IMR-90 (cell line): ENCODE data around the gene INF2. TPM values are rescaled to one million over a fixed set of nuclear protein-coding genes. Genes with fewer than 3 reads are reported as not detected.

Experiments
- ATAC-seq: fragments of 200-7000 bp; cut with Tn5 transposase; 2 replicates; pipeline ENCODE4 v1.9.1; 2020; ENCODE audit warnings: low read depth, mild to moderate bottlenecking, moderate library complexity
- BruUV-seq: library from RNA; stranded (reverse); fragments of 400-500 nt; replicated peaks from 2 replicates; lab custom pipeline; 2021; lab: Mats Ljungman, UMichigan
- CTCF ChIA-PET: fragments of 300-600 bp; formaldehyde crosslinking; extraction: SDS; loops from one replicate; lab custom pipeline; 2021; ENCODE audit warnings: antibody characterized with exemption; lab: Yijun Ruan, JAX
- POLR2A ChIA-PET: fragments of 300-600 bp; sonication (Branson Sonifier 250); formaldehyde crosslinking; loops from one replicate; lab custom pipeline; 2022; ENCODE audit warnings: antibody characterized with exemption; ENCODE audit not compliant: unreplicated experiment; lab: Charles Lee
- DNase-seq: peaks from one replicate; pipeline ENCODE4 v3.0.0; 2013
- H2AFZ ChIP-seq: replicated peaks from 2 replicates; pipeline ENCODE3; 2013; ENCODE audit warnings: low read length, mild to moderate bottlenecking; ENCODE audit not compliant: poor library complexity
- H2AK5ac ChIP-seq: 2 replicates; pipeline ENCODE4 v1.6.1; 2013; ENCODE audit warnings: low read depth, low read length, inconsistent platforms
- H2AK9ac ChIP-seq: replicated peaks from 2 replicates; pipeline ENCODE3; 2013; ENCODE audit warnings: mild to moderate bottlenecking, low read depth, low read length, moderate library complexity; ENCODE audit not compliant: poor library complexity
- H2BK120ac ChIP-seq: 2 replicates; pipeline ENCODE4 v1.6.1; 2013; ENCODE audit warnings: low read depth, low read length, inconsistent platforms
- H2BK15ac ChIP-seq: 3 replicates; pipeline ENCODE4 v1.6.1; 2013; ENCODE audit warnings: low read depth, low read length, inconsistent platforms
- H2BK20ac ChIP-seq: 2 replicates; pipeline ENCODE4 v1.6.1; 2013; ENCODE audit warnings: low read depth, mild to moderate bottlenecking, inconsistent platforms, low read length, moderate library complexity
- H2BK5ac ChIP-seq: 2 replicates; pipeline ENCODE4 v1.6.1; 2013; ENCODE audit warnings: mild to moderate bottlenecking, low read depth, low read length, inconsistent platforms; ENCODE audit not compliant: poor library complexity, severe bottlenecking
- H3K14ac ChIP-seq: replicated peaks from 2 replicates; pipeline ENCODE4 v1.6.1; 2013; ENCODE audit warnings: low read depth, low read length, inconsistent platforms
- H3K18ac ChIP-seq: 2 replicates; pipeline ENCODE4 v1.6.1; 2013; ENCODE audit warnings: low read depth, low read length, control low read depth
- H3K23ac ChIP-seq: 2 replicates; pipeline ENCODE4 v1.6.1; 2013; ENCODE audit warnings: low read depth, low read length, inconsistent platforms
- H3K27ac ChIP-seq: 2 replicates; pipeline ENCODE4 v1.5.1; 2013; ENCODE audit warnings: mild to moderate bottlenecking, control low read depth, low read length; ENCODE audit not compliant: insufficient read depth
- H3K27me3 ChIP-seq: 2 replicates; pipeline ENCODE4 v1.6.1; 2013; ENCODE audit warnings: low read length; ENCODE audit not compliant: control insufficient read depth, insufficient read depth
- H3K36me3 ChIP-seq: 2 replicates; pipeline ENCODE4 v1.6.1; 2013; ENCODE audit warnings: low read length, mixed read lengths; ENCODE audit not compliant: control insufficient read depth, insufficient read depth
- H3K4ac ChIP-seq: 2 replicates; pipeline ENCODE4 v1.6.1; 2013; ENCODE audit warnings: low read depth, low read length, inconsistent platforms
- H3K4me1 ChIP-seq: 2 replicates; pipeline ENCODE4 v1.6.1; 2013; ENCODE audit warnings: low read length, mixed read lengths; ENCODE audit not compliant: control insufficient read depth, insufficient read depth
- H3K4me2 ChIP-seq: 2 replicates; pipeline ENCODE4 v1.6.1; 2013; ENCODE audit warnings: low read depth, mild to moderate bottlenecking, control low read depth, low read length, moderate library complexity
- H3K4me3 ChIP-seq: 2 replicates; pipeline ENCODE4 v1.5.1; 2013; ENCODE audit warnings: low read depth, mild to moderate bottlenecking, control low read depth, low read length, moderate library complexity; ENCODE audit not compliant: insufficient read depth
- H3K56ac ChIP-seq: 2 replicates; pipeline ENCODE4 v1.6.1; 2013; ENCODE audit warnings: low read length, inconsistent platforms; ENCODE audit not compliant: insufficient read depth; ENCODE audit errors: extremely low read depth
- H3K79me1 ChIP-seq, 2 experiments: 2 replicates each; pipeline ENCODE4 v1.6.1; 2013; ENCODE audit warnings: low read length in 2 of 2, inconsistent platforms in 1 of 2, low read depth in 1 of 2
- H3K9ac ChIP-seq: 2 replicates; pipeline ENCODE4 v1.6.1; 2013; ENCODE audit warnings: low read depth, low read length, control low read depth
- H3K9me1 ChIP-seq: 2 replicates; pipeline ENCODE4 v1.6.1; 2013; ENCODE audit warnings: low read length, inconsistent platforms; ENCODE audit not compliant: insufficient read depth
- H3K9me3 ChIP-seq: 2 replicates; pipeline ENCODE4 v1.6.1; 2013; ENCODE audit warnings: low read length; ENCODE audit not compliant: control insufficient read depth, insufficient read depth
- H4K20me1 ChIP-seq: 2 replicates; pipeline ENCODE4 v1.6.1; 2013; ENCODE audit warnings: low read length, inconsistent platforms; ENCODE audit not compliant: insufficient read depth
- H4K5ac ChIP-seq: 2 replicates; pipeline ENCODE4 v1.6.1; 2013; ENCODE audit warnings: mild to moderate bottlenecking, low read depth, low read length, control low read depth
- H4K8ac ChIP-seq, 2 experiments: 2 replicates each; pipeline ENCODE4 v1.6.1; 2013; ENCODE audit warnings: low read depth in 2 of 2, low read length in 2 of 2, control low read depth in 1 of 2, inconsistent platforms in 1 of 2
- H4K91ac ChIP-seq: 2 replicates; pipeline ENCODE4 v1.6.1; 2013; ENCODE audit warnings: low read depth, low read length, inconsistent platforms; ENCODE audit not compliant: insufficient read depth
- MAZ ChIP-seq: IDR thresholded peaks from 2 replicates; pipeline ENCODE4 v1.6.1; 2012; ENCODE audit warnings: low read depth, mild to moderate bottlenecking, low read length, improper control_type of control experiment, moderate library complexity, borderline replicate concordance
- MXI1 ChIP-seq: IDR thresholded peaks from 2 replicates; pipeline ENCODE4 v1.6.1; 2012; ENCODE audit warnings: low read depth, mild to moderate bottlenecking, low read length, moderate library complexity, borderline replicate concordance
- NFE2L2 ChIP-seq: fragments of 150-350 bp; IDR thresholded peaks from 2 replicates; pipeline ENCODE4 v1.6.1; 2016; ENCODE audit warnings: low read depth, mild to moderate bottlenecking, low read length
- RCOR1 ChIP-seq: IDR thresholded peaks from 2 replicates; pipeline ENCODE4 v1.6.1; 2012; ENCODE audit warnings: mild to moderate bottlenecking, low read length, improper control_type of control experiment; ENCODE audit not compliant: insufficient replicate concordance
- SMC3 ChIP-seq: fragments of 150-350 bp; IDR thresholded peaks from 2 replicates; pipeline ENCODE4 v1.6.1; 2016; ENCODE audit warnings: low read depth, mild to moderate bottlenecking, antibody characterized with exemption, low read length, moderate library complexity
- WGBS, 2 experiments: methylation state at CpG; one replicate each; pipeline versions ENCODE4 v1.1.5 to v1.1.7; 2013; ENCODE audit warnings: missing lambda C conversion rate in 2 of 2; ENCODE audit not compliant: insufficient read length in 1 of 2; ENCODE audit errors: extremely low coverage in 2 of 2; 5-methylcytosine and 5-hydroxymethylcytosine counted together
- dilution Hi-C: fragments of 300-500 bp; cut with HindIII; formaldehyde crosslinking; loops from one replicate; pipeline ENCODE4 v1.14.3; 2018; ENCODE audit warnings: low sequenced_read_pairs; ENCODE audit not compliant: unreplicated experiment
- in situ Hi-C: fragments of 300-500 bp; cut with MboI; formaldehyde crosslinking; loops from 3 replicates; pipeline ENCODE4 v1.14.3; 2019; ENCODE audit warnings: low sequenced_read_pairs, inconsistent platforms, mixed read lengths
- intact Hi-C: fragments of 100-400 bp; cut with micrococcal nuclease; formaldehyde crosslinking; loops from 2 replicates; pipeline ENCODE4 v1.10.0; 2022
- polyA plus RNA-seq, 3 experiments: library from polyadenylated mRNA; depleted of rRNA; stranded (reverse); fragments of >200 nt; gene quantifications; 2 replicates each; pipeline ENCODE4 v1.2.3, GENCODE V29; 2012; ENCODE audit warnings: low replicate concordance in 1 of 3
- total RNA-seq: library from RNA; depleted of rRNA; stranded (reverse); fragments of >200 nt; gene quantifications from 2 replicates; pipeline ENCODE4 v1.2.3, GENCODE V29; 2012

INF2 gene
- total and polyA plus RNA-seq, 2 of the 4 experiments (the other 2 are of a cell fraction), result 16.8 to 62.1 TPM

DNA sequence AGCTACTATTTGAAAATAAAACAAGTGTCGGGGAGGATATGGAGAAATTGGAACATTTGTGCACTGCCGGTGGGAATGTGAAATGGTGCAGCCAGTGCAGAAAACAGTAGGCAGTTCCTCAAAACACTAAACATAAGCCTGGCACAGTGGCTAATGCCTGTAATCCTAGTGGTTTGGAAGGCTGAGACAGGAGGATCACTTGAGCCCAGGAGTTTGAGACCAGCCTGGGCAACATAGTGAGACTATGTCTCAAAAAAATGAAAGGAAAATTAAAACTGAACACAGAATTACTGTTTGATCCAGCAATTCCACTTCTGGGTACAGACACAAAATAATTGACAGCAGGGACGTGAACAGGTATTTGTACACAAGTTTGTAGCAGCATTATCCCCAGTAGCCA is 76.1 kb downstream of the INF2 start:
- H3K27me3 ChIP-seq, result no peaks in the 10 kb centered on the region
- CTCF ChIA-PET, result interaction anchor here (1.1 kb wide), 1 partner anchor 61 kb away, joined by 4 read pairs; no protein-coding TSS in a partner anchor
- no peaks in the 10 kb centered on the region for H3K9me1 ChIP-seq
- H2BK15ac ChIP-seq, result no peak overlapping the region
- no peak overlapping the region for H3K27ac ChIP-seq
- intact Hi-C loops, result no loop called here
- H3K14ac ChIP-seq, result no peak overlapping the region
- H2AFZ ChIP-seq, result no peak overlapping the region
- peaks cover 5% of the 10 kb centered on the region for H3K4me1 ChIP-seq
- no peak overlapping the region for H3K4me2 ChIP-seq
- no peak overlapping the region for H2BK120ac ChIP-seq
- H4K5ac ChIP-seq, result no peak overlapping the region
- DNase-seq (no peak), ATAC-seq (no peak)
- no peak overlapping the region for H3K9ac ChIP-seq
- H3K56ac ChIP-seq, result no peak overlapping the region
- peaks cover 4% of the 10 kb centered on the region for H3K36me3 ChIP-seq
- no CpG with 5 or more reads among the region's 3 CpGs for WGBS, 2 experiments
- no peak overlapping the region for H3K23ac ChIP-seq
- no peak overlapping the region for H3K4me3 ChIP-seq
- H3K18ac ChIP-seq, result no peak overlapping the region
- in situ Hi-C loops, result loop anchor here (5.0 kb wide), 1 partner anchor 57 kb away; no protein-coding TSS in a partner anchor
- POLR2A ChIA-PET, result no interaction called here
- H3K4ac ChIP-seq, result no peak overlapping the region
- H4K8ac ChIP-seq, result no peak overlapping the region
- H2AK9ac ChIP-seq, result no peak overlapping the region
- no peak overlapping the region for H2BK20ac ChIP-seq
- TF ChIP-seq NFE2L2 (no peak), SMC3 (no peak), MXI1 (no peak), RCOR1 (no peak), MAZ (no peak)
- no peak overlapping the region for H4K91ac ChIP-seq
- peaks cover 11% of the 10 kb centered on the region for H4K20me1 ChIP-seq
- dilution Hi-C loops, result no loop called here
- peaks cover 0 to 3% of the 10 kb centered on the region in 2 experiments; a peak in 1 of 4 replicates for H3K79me1 ChIP-seq
- BruUV-seq, result no TSS peak
- H2AK5ac ChIP-seq, result no peak overlapping the region
- no peaks in the 10 kb centered on the region for H3K9me3 ChIP-seq
- no peak overlapping the region for H2BK5ac ChIP-seq
